GM10266 (cell line): ENCODE results near the gene AURKB.
"Not testable (repeated sequence)": the region's sequence is repeated elsewhere in the genome, so short reads cannot be mapped to it uniquely, and the experiment has no call there.

Experiments used
- DNase-seq: peaks from one replicate; pipeline ENCODE4 v3.0.0; 2012; ENCODE audit errors: extremely low spot score
- TF ChIP-seq, protein P1 (sequence below): IDR thresholded peaks from 2 replicates; pipeline ENCODE4 v1.5.1; 2012; ENCODE audit warnings: mild to moderate bottlenecking, low read depth; ENCODE audit not compliant: control insufficient read depth, insufficient read depth; ENCODE audit errors: missing control alignments

Gene AURKB

DNA sequence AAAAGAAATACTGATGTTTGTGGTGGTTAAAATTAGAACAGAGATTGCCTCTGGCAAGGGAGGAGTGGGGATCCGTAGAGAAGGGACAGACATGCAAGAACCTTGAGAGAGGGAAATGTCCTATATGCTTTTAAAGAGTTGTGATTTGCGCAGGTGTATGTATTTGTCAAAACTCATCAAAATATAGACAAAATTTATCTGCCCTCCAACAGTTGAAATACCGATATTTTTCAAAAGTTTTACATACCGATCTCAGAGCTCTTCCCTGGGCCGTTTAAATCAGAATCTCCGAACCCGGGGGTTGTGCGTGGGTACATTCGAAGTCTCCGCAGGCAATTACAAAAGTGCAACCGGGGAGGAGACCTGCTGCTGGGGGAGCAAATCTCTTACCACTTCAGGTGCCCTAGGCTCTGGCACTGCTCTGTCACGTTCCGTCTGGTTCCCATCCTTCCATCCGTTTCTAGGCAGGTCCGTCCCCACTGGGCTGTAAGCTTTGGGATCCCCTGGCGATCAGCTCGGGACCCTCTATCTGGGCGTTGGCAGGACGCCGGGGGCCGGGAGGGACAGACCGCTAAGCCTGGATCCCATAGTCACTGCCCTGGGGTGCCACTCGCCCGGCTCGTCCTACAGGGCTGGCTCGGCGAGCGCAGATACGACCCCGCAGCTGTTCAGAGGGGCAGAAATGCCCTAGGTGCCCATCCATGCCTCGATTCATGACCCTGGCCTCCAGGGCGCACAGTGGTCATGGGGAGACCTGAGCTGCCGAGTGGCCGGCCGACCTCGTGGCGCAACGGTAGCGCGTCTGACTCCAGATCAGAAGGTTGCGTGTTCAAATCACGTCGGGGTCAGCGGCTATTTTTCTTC, 24.6 kb downstream of the AURKB start:
- TF ChIP-seq, protein P1, sequence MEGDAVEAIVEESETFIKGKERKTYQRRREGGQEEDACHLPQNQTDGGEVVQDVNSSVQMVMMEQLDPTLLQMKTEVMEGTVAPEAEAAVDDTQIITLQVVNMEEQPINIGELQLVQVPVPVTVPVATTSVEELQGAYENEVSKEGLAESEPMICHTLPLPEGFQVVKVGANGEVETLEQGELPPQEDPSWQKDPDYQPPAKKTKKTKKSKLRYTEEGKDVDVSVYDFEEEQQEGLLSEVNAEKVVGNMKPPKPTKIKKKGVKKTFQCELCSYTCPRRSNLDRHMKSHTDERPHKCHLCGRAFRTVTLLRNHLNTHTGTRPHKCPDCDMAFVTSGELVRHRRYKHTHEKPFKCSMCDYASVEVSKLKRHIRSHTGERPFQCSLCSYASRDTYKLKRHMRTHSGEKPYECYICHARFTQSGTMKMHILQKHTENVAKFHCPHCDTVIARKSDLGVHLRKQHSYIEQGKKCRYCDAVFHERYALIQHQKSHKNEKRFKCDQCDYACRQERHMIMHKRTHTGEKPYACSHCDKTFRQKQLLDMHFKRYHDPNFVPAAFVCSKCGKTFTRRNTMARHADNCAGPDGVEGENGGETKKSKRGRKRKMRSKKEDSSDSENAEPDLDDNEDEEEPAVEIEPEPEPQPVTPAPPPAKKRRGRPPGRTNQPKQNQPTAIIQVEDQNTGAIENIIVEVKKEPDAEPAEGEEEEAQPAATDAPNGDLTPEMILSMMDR, result no peak
- DNase-seq, result peak; percentile 67

DNA sequence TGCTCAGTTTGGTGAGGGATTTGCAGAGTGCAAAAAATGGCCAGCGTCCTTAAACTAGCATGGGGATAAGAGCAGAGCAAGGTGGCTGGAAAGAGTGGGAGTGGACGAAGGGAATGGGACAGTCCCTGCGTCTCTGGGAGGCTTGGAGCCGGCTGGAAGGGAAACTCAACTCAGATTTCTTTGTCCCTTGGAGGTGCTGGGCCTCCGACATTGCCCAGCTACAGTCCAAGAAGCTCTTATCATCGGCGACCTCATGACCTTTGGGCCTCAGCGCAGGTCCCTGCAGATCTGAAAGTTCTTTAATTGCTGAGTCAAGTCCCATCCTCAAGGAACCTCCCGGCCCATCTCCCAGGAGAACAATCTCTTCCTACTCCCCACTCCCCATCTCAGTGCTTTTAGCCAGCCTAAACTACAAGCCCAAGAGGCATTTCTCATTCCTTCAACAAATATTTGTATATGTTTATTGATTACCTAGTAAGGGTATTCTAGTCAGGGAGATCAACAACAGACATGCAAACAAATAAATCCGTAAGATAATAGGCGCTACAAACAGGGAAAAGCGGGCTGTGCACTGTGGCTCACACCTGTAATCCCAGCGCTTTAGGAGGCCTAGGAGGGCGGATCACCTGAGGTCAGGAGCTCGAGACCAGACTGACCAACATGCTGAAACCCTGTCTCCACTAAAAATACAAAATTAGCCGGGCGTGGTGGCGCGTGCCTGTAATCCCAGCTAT, 33.2 kb downstream of the AURKB start:
- no peak for DNase-seq
- TF ChIP-seq, protein P1, result no peak

DNA sequence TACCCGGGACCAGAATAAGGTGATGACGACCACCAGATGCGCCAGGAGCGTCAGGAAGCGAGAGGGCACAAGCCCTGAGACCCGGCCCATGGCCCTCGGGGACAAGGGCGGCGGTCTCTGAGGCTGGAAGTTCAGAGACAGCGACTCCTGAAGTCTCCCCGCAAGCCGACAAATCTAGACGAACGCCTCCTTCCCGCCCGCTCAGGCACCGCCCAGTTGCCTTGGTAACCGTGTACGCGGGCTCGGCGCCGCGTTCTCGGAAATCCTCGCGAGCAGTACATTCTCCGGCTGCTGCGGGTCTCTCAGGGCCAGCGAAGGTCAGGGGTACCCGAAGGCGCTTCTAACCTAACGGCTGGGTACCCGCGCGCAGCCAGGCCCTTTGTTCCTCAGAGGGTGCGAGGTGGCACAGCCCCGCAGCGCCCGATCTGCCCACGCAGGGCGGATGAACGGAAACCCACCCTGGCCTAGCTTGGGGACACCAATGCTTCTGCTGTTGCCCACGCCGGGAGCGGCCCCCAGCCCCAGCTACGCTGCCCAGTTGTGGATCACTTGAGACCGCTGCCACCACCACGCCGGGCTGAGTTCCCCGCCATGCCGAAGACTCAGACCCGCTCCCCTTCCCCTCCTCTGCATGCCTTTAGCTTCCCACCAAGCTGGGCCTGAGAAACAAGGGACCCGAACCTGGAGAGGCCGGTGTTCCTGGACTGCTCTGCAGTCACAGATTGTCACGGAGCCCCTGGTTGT, 34.0 kb downstream of the AURKB start, which contains the start of gene TMEM107:
TSS of gene TMEM107 (minus strand) at position 184 of the 744 bp plus-strand sequence. CDS start at position 90, 94 bp downstream.
- peak; percentile 79 for DNase-seq
- TF ChIP-seq, protein P1, result no peak

DNA sequence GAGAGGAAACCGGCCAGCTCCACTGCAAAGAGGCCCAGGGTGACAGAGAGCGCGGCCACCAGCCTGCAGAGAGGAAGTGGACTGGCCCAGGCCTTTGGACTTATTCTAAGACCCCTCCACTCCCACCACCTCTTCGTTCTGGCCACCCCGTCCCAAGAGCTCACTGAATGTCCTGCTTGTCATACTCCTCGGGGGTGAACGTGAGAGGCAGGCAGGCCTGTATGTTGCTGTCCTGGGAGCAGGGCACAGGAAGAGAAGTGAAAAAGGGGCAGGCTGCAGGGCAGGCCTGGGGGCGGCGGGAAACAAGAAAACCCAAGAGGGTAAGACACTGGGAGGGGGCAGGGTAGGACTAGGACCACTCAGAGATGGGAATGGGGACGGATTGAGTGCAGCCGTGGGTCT, 34.6 kb downstream of the AURKB start:
- TF ChIP-seq, protein P1, result no peak
- DNase-seq, result no peak

DNA sequence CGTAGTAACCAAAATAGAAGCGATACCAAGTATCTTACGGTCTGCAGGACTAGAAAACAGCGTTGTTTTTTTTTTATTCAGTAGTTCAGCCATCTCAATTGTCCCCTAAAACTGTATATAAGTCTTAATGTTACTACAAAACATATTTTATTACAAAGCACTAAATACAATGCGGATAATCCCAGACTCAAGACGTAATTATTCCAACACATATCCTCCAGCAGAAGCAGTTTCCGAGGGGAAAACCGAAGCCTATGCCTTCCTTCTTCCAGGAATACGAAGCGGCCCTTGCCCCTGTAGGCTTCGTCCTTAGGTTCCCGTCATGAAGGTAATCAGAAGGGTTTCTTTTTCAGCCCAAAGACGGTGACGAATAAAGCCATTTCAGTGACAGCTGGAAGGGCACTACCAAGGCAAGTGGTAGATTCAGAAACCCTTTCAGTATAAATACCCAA, 36.5 kb downstream of the AURKB start:
- TF ChIP-seq, protein P1, result no peak
- no peak for DNase-seq

DNA sequence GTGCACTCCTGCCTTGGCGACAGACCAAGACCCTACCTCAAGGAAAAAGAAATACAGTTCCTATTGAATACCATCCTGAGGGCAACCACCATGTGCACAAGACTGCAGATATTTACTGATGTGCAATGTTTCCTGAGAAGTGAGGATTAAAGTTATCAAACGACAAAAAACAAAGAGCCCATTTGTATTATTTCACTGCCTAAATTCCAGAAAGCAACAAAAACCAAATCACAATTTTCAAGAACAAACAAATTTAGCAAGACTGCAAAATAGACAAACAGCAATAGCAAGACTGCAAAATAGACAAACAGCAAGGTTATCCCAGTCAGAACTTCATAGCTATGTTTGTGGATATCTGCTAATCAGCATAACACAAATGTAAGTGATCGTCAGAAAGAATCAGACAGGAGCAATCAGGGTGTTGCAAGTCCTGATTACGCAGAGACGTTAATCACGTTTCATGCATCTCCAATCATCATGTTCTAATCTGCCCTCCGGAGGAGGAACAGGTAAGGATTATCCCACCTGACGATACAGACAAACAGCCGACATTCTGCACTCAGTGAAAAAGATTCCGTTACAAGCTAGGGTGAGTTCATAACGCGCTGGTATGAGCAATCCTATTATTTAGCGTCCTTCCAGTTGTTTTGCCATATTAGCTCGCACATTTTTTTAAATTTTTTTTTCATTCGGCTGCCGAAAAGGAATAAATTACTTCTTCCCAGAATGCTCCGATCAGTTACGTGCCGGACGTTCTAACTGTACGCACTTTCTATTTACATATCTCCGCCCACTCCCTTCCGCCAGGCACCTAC, 37.1 kb downstream of the AURKB start:
- TF ChIP-seq, protein P1, result no peak
- DNase-seq, result peak; percentile 82

DNA sequence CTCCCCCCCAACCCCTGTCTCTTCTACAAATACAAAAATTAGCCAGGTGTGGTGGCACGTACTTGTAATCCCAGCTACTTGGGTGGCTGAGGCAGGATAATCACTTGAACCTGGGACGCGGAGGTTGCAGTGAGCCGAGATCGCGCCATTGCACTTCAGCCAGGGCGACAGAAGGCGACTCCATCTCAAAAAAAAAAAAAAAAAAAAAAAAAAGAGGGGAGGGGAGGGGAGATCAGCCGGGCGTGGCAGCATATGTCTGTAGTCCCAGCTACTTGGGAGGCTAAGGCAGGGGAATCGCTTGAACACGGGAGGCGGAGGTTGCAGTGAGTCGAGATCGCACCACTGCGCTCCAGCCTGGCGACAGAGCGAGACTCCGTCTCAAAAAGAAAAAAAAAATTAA, 40.2 kb downstream of the AURKB start:
- not testable (repeated sequence) for DNase-seq
